CD4-positive, alpha-beta T cell (primary cell): ENCODE results near the gene CFAP100. TPM values are rescaled to one million over a fixed set of nuclear protein-coding genes. Genes with fewer than 3 reads are reported as not detected.

ENCODE experiments used
- ATAC-seq: fragments of 200-7000 bp; cut with Tn5 transposase; one replicate; pipeline ENCODE4 v1.10.0; 2022; ENCODE audit warnings: mild to moderate bottlenecking; ENCODE audit not compliant: poor library complexity
- CTCF ChIA-PET: fragments of 350-600 bp; sonication (Branson Sonifier 250); formaldehyde crosslinking; loops from one replicate; lab custom pipeline; 2021; ENCODE audit warnings: antibody characterized with exemption, inconsistent platforms; lab: Charles Lee
- POLR2A ChIA-PET: fragments of 350-600 bp; sonication (Branson Sonifier 250); formaldehyde crosslinking; loops from one replicate; lab custom pipeline; 2021; ENCODE audit warnings: antibody characterized with exemption, inconsistent platforms; lab: Charles Lee
- DNase-seq, 14 experiments: peaks; one replicate each; pipeline ENCODE4 v3.0.0-alpha.2; 2013 to 2020; ENCODE audit warnings: mixed read lengths in 2 of 14
- H3K27ac ChIP-seq, 2 donors: one replicate each; pipeline versions ENCODE4 v1.5.1 to v1.7.0; 2013; ENCODE audit warnings: low read length in 2 of 2, low read depth in 1 of 2, mild to moderate bottlenecking in 1 of 2
- H3K27me3 ChIP-seq, 2 experiments: 1 replicate in 1 of 2; 2 replicates in 1 of 2; pipeline versions ENCODE4 v1.6.1 to v1.7.0; 2013; ENCODE audit warnings: low read length in 2 of 2, control low read depth in 1 of 2, mild to moderate bottlenecking in 1 of 2, moderate library complexity in 1 of 2; ENCODE audit not compliant: insufficient read depth in 2 of 2, control insufficient read depth in 1 of 2
- H3K36me3 ChIP-seq: one replicate; pipeline ENCODE4 v1.6.1; 2013; ENCODE audit warnings: low read length, control low read depth; ENCODE audit not compliant: insufficient read depth
- H3K4me1 ChIP-seq: one replicate; pipeline ENCODE4 v1.6.1; 2013; ENCODE audit warnings: low read length, control low read depth; ENCODE audit not compliant: insufficient read depth
- H3K4me3 ChIP-seq: one replicate; pipeline ENCODE4 v1.5.1; 2013; ENCODE audit warnings: mild to moderate bottlenecking, low read length, moderate library complexity
- H3K9me3 ChIP-seq, 2 experiments: 1 replicate in 1 of 2; 2 replicates in 1 of 2; pipeline versions ENCODE4 v1.6.1 to v1.7.0; 2013; ENCODE audit warnings: low read length in 2 of 2, mild to moderate bottlenecking in 2 of 2, control low read depth in 1 of 2, moderate library complexity in 1 of 2; ENCODE audit not compliant: control insufficient read depth in 1 of 2, insufficient read depth in 1 of 2
- H3K27ac Mint-ChIP-seq: one replicate; pipeline ENCODE4 v1.8.0; 2020; ENCODE audit warnings: mixed read lengths
- H3K27me3 Mint-ChIP-seq: one replicate; pipeline ENCODE4 v1.8.0; 2021; ENCODE audit warnings: mixed read lengths
- H3K36me3 Mint-ChIP-seq: one replicate; pipeline ENCODE4 v1.8.0; 2021; ENCODE audit warnings: low read depth, mixed read lengths
- H3K4me1 Mint-ChIP-seq: one replicate; pipeline ENCODE4 v1.8.0; 2021; ENCODE audit warnings: low read depth, mixed read lengths
- H3K4me3 Mint-ChIP-seq: one replicate; pipeline ENCODE4 v1.8.0; 2020; ENCODE audit warnings: mild to moderate bottlenecking, mixed read lengths
- H3K9me3 Mint-ChIP-seq: one replicate; pipeline ENCODE4 v1.8.0; 2020; ENCODE audit warnings: mixed read lengths
- CTCF ChIP-seq: fragments of 200-600 bp; IDR thresholded peaks from one replicate; pipeline ENCODE4 v1.8.0; 2022; ENCODE audit warnings: antibody characterized with exemption, mild to moderate bottlenecking
- intact Hi-C, 2 experiments: fragments of 100-400 bp; cut with DNase I in 1 of 2; cut with micrococcal nuclease in 1 of 2; formaldehyde crosslinking; loops; one replicate each; pipeline versions ENCODE4 v1.15.1 to v1.9.0; 2023 to 2025; cut with DNase I, micrococcal nuclease
- total RNA-seq, 174 experiments: library from RNA in 2 of 174; stranded (reverse) in 2 of 174; gene quantifications; one replicate each; pipeline ENCODE4 v1.2.3 and lab custom pipeline; 2021 to 2026

CFAP100 gene
- total RNA-seq, 2 experiments from 2014 or later, result not detected

DNA sequence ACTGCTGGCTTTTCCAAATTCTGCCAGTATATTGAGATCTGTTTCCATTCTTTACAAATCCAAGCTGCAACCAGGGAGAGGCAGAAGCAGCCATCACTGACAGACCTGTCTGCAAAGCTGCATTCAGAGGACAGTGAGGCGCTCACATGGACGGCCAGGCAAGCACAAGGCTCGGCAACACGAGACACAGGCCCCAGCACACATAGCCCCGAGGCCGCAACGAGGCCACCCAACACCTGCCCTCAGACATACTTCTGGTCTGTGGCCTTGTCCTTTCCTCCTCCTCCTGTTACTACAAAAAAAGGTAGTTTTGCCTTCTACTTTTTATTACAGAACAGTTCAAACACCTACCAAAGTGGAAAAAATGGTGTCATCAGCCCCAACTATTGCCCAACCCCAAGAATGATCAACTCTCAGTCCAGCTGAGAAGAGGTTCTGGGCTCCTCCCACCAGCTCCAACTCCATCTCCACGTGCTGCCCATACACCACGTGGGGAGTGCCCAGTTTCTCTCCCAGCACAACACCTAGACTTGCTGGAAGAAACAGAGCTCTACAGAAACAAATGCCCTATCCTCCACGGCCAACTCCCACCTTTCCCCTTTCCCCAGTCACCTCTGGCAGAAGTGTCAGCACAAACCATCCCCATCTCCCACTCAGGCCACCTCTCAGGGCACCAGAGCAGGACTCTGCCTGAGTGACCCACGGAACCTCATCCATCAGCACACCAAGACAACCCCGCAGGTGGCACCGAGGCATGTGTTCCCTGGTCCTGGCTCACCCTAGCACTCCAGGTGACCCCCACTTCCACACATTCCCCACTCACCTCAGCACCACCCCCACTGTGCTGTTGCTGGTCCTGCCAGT is 73.6 kb downstream of the CFAP100 start:
- intact Hi-C loops, result no loop called here
- Mint-ChIP-seq H3K27me3 (no peaks in the 10 kb centered on the region), H3K27ac (peak overlapping the region; percentile 27), H3K4me3 (no peak overlapping the region), H3K9me3 (no peaks in the 10 kb centered on the region), H3K36me3 (peaks cover 95% of the 10 kb centered on the region), H3K4me1 (peaks cover 61% of the 10 kb centered on the region)
- peaks cover 90% of the 10 kb centered on the region for H3K36me3 ChIP-seq
- ATAC-seq, result no peak
- H3K27ac ChIP-seq, result no peak overlapping the region
- no peak overlapping the region for H3K4me3 ChIP-seq
- no peaks in the 10 kb centered on the region for H3K9me3 ChIP-seq
- peaks cover 47% of the 10 kb centered on the region for H3K4me1 ChIP-seq
- TF ChIP-seq CTCF, result no peak
- no peak for DNase-seq
- H3K27me3 ChIP-seq, result no peaks in the 10 kb centered on the region
- POLR2A ChIA-PET, result no interaction called here
- CTCF ChIA-PET, result no interaction called here

- Histone ChIP-seq H3K27me3 (no peaks in the 10 kb centered on the region), H3K4me3 (no peak overlapping the region), H3K27ac (no peak overlapping the region), H3K4me1 (peaks cover 58% of the 10 kb centered on the region), H3K36me3 (peaks cover 82% of the 10 kb centered on the region), H3K9me3 (no peaks in the 10 kb centered on the region)
- Mint-ChIP-seq H3K4me1 (peaks cover 73% of the 10 kb centered on the region), H3K27me3 (no peaks in the 10 kb centered on the region), H3K36me3 (peaks cover 93% of the 10 kb centered on the region), H3K27ac (peak overlapping the region; percentile 39), H3K4me3 (peak overlapping the region; percentile 35), H3K9me3 (no peaks in the 10 kb centered on the region)
- ATAC-seq (no peak), DNase-seq (no peak)
- ChIA-PET POLR2A (no interaction called here), CTCF (no interaction called here)
- TF ChIP-seq CTCF, result no peak
- intact Hi-C loops, result no loop called here
These were observed 74.8 kb downstream of the CFAP100 start for GRCh38 chr3:126469479-126469878.

- Mint-ChIP-seq H3K27me3 (no peaks in the 10 kb centered on the region), H3K36me3 (peaks cover 68% of the 10 kb centered on the region), H3K9me3 (no peaks in the 10 kb centered on the region), H3K27ac (peak overlapping the region; percentile 94), H3K4me3 (peak overlapping the region; percentile 95), H3K4me1 (peaks cover 77% of the 10 kb centered on the region)
- no peak overlapping the region for H3K27ac ChIP-seq
- TF ChIP-seq CTCF, result no peak
- intact Hi-C loops, result loop anchor here in 1 of 2 experiments (5.0 to 10.0 kb wide), 4 partner anchors 500 to 1748 kb away; partner anchors contain the start of genes EEFSEC and HEG1
- ATAC-seq (no peak), DNase-seq (peak in 3 of 14 experiments; percentile 37 to 72 (median 64))
- H3K36me3 ChIP-seq, result peaks cover 52% of the 10 kb centered on the region
- H3K4me1 ChIP-seq, result peaks cover 57% of the 10 kb centered on the region
- POLR2A ChIA-PET, result no interaction called here
- no peaks in the 10 kb centered on the region for H3K9me3 ChIP-seq
- CTCF ChIA-PET, result no interaction called here
- H3K27me3 ChIP-seq, result no peaks in the 10 kb centered on the region
- H3K4me3 ChIP-seq, result no peak overlapping the region
These were observed 77.7 kb downstream of the CFAP100 start for GRCh38 chr3:126472277-126473006.
